ENCODE results near the gene PDF. TPM values are rescaled to one million over a fixed set of nuclear protein-coding genes. Genes with fewer than 3 reads are reported as not detected.

Gene PDF
- polyA plus RNA-seq, 6 donors from 2014 or later = 8.7 to 16.0 (median 11.1) TPM

- Mint-ChIP-seq H3K9me3 (no peaks in the 10 kb centered on the region), H3K27me3 (no peaks in the 10 kb centered on the region), H3K4me3 (no peak overlapping the region), H3K27ac (peak overlapping the region in 1 of 6 donors; percentile 46), H3K36me3 (peaks cover 0 to 8% of the 10 kb centered on the region in 2 donors), H3K4me1 (peaks cover 11 to 26% (median 16%) of the 10 kb centered on the region in 3 donors)
- ATAC-seq (ENCODE audit: low read depth in 2 of 2) (no peak), DNase-seq (no peak)
Measured at GRCh38 chr16:69319826-69320739, 10.3 kb downstream of the PDF start.

GRCh38 chr16:69319381-69319780 is 11.0 kb downstream of the PDF start:
- Mint-ChIP-seq H3K36me3 (peaks cover 0 to 8% of the 10 kb centered on the region in 2 donors), H3K4me3 (no peak overlapping the region)

GRCh38 chr16:69318911-69319289 is 11.5 kb downstream of the PDF start:
- ATAC-seq (ENCODE audit: low read depth in 2 of 2) (no peak), DNase-seq (no peak)
- Mint-ChIP-seq H3K36me3 (peaks cover 0 to 8% of the 10 kb centered on the region in 2 donors), H3K9me3 (no peaks in the 10 kb centered on the region), H3K4me1 (peaks cover 12 to 18% (median 18%) of the 10 kb centered on the region in 3 donors), H3K4me3 (no peak overlapping the region), H3K27ac (peak overlapping the region in 1 of 6 donors; percentile 12), H3K27me3 (no peaks in the 10 kb centered on the region)

More at GRCh38 chr16:69319381-69319780, 11.0 kb downstream of the PDF start:
- DNase-seq = no peak
- no peaks in the 10 kb centered on the region for H3K27me3 Mint-ChIP-seq
- no peaks in the 10 kb centered on the region for H3K9me3 Mint-ChIP-seq
- ATAC-seq (ENCODE audit: low read depth in 2 of 2) = no peak
- peak overlapping the region in 1 of 6 donors; percentile 46 for H3K27ac Mint-ChIP-seq
- H3K4me1 Mint-ChIP-seq = peaks cover 12 to 19% (median 14%) of the 10 kb centered on the region in 3 donors

GRCh38 chr16:69318177-69318910 is 12.0 kb downstream of the PDF start:
- no peaks in the 10 kb centered on the region for H3K27me3 Mint-ChIP-seq
- no peaks in the 10 kb centered on the region for H3K9me3 Mint-ChIP-seq
- H3K27ac Mint-ChIP-seq = no peak overlapping the region
- H3K36me3 Mint-ChIP-seq = peaks cover 0 to 8% of the 10 kb centered on the region in 2 donors
- DNase-seq (no peak), ATAC-seq (ENCODE audit: low read depth in 2 of 2) (no peak)
- peaks cover 18 to 21% (median 18%) of the 10 kb centered on the region in 3 donors for H3K4me1 Mint-ChIP-seq
- H3K4me3 Mint-ChIP-seq = no peak overlapping the region

- DNase-seq = no peak
- no peak overlapping the region for H3K4me3 Mint-ChIP-seq
- peaks cover 0 to 8% of the 10 kb centered on the region in 2 donors for H3K36me3 Mint-ChIP-seq
- no peaks in the 10 kb centered on the region for H3K9me3 Mint-ChIP-seq
- peaks cover 22 to 28% (median 27%) of the 10 kb centered on the region in 3 donors for H3K4me1 Mint-ChIP-seq
- H3K27ac Mint-ChIP-seq = no peak overlapping the region
- ATAC-seq (ENCODE audit: low read depth in 2 of 2) = no peak
- H3K27me3 Mint-ChIP-seq = no peaks in the 10 kb centered on the region
Measured at GRCh38 chr16:69316595-69317034, 13.8 kb downstream of the PDF start.

GRCh38 chr16:69315486-69316311 is 14.7 kb downstream of the PDF start:
- DNase-seq = no peak
- H3K27ac Mint-ChIP-seq = no peak overlapping the region

GRCh38 chr16:69314534-69314933 is 15.9 kb downstream of the PDF start:
- H3K4me3 Mint-ChIP-seq = peak overlapping the region in 1 of 8 donors; percentile 88
- no peak overlapping the region for H3K27ac Mint-ChIP-seq
- no peak for DNase-seq
- H3K27me3 Mint-ChIP-seq = no peaks in the 10 kb centered on the region
- peaks cover 0 to 4% of the 10 kb centered on the region in 2 donors for H3K36me3 Mint-ChIP-seq
- H3K4me1 Mint-ChIP-seq = peaks cover 18 to 32% (median 25%) of the 10 kb centered on the region in 3 donors
- no peaks in the 10 kb centered on the region for H3K9me3 Mint-ChIP-seq
- no peak for ATAC-seq (ENCODE audit: low read depth in 2 of 2)

More at GRCh38 chr16:69315486-69316311, 14.7 kb downstream of the PDF start:
- peaks cover 20 to 27% (median 21%) of the 10 kb centered on the region in 3 donors for H3K4me1 Mint-ChIP-seq
- H3K36me3 Mint-ChIP-seq = peaks cover 0 to 8% of the 10 kb centered on the region in 2 donors
- no peak overlapping the region for H3K4me3 Mint-ChIP-seq
- ATAC-seq (ENCODE audit: low read depth in 2 of 2) = no peak
- H3K27me3 Mint-ChIP-seq = no peaks in the 10 kb centered on the region
- H3K9me3 Mint-ChIP-seq = no peaks in the 10 kb centered on the region

- no peaks in the 10 kb centered on the region for H3K9me3 Mint-ChIP-seq
- no peaks in the 10 kb centered on the region for H3K27me3 Mint-ChIP-seq
- H3K4me3 Mint-ChIP-seq = peak overlapping the region; percentile 22 to 88 (median 66)
- peaks cover 15 to 32% (median 25%) of the 10 kb centered on the region in 3 donors for H3K4me1 Mint-ChIP-seq
- peak overlapping the region in 2 of 6 donors; percentile 62 to 84 for H3K27ac Mint-ChIP-seq
- H3K36me3 Mint-ChIP-seq = no peaks in the 10 kb centered on the region
- DNase-seq = no peak
- ATAC-seq (ENCODE audit: low read depth in 2 of 2) = no peak
Measured at GRCh38 chr16:69313469-69313868, 16.9 kb downstream of the PDF start.

GRCh38 chr16:69311533-69312387 is 18.6 kb downstream of the PDF start:
- peak; percentile 42 to 46 for ATAC-seq (ENCODE audit: low read depth in 2 of 2)
- peak overlapping the region; percentile 79 to 98 (median 96) for H3K27ac Mint-ChIP-seq
- no peaks in the 10 kb centered on the region for H3K27me3 Mint-ChIP-seq
- H3K4me3 Mint-ChIP-seq = peak overlapping the region; percentile 90 to 100 (median 98)
- no peaks in the 10 kb centered on the region for H3K36me3 Mint-ChIP-seq
- no peaks in the 10 kb centered on the region for H3K9me3 Mint-ChIP-seq
- H3K4me1 Mint-ChIP-seq = peaks cover 15 to 32% (median 25%) of the 10 kb centered on the region in 3 donors
- no peak for DNase-seq

- Mint-ChIP-seq H3K4me1 (peaks cover 15 to 31% (median 22%) of the 10 kb centered on the region in 3 donors), H3K27ac (peak within 1 kb of the TSS; percentile 79 to 98 (median 96)), H3K27me3 (no peaks in the 10 kb centered on the region), H3K36me3 (no peaks in the 10 kb centered on the region), H3K4me3 (peak within 1 kb of the TSS; percentile 90 to 100 (median 98)), H3K9me3 (no peaks in the 10 kb centered on the region)
- peak; percentile 98 for DNase-seq
- ATAC-seq (ENCODE audit: low read depth in 2 of 2) = peak; percentile 88 to 95
Measured at GRCh38 chr16:69310653-69311532, 19.5 kb downstream of the PDF start, which contains the start of gene VPS4A. TSS of gene VPS4A (plus strand) at chr16:69311350. CDS start at chr16:69311512, 162 bp downstream.

GRCh38 chr16:69309316-69309715 is 21.1 kb downstream of the PDF start:
- ATAC-seq (ENCODE audit: low read depth in 2 of 2) = no peak
- H3K9me3 Mint-ChIP-seq = no peaks in the 10 kb centered on the region
- peak overlapping the region in 1 of 6 donors; percentile 97 for H3K27ac Mint-ChIP-seq
- H3K36me3 Mint-ChIP-seq = no peaks in the 10 kb centered on the region
- no peak for DNase-seq
- peaks cover 15 to 25% (median 21%) of the 10 kb centered on the region in 3 donors for H3K4me1 Mint-ChIP-seq
- H3K27me3 Mint-ChIP-seq = no peaks in the 10 kb centered on the region
- H3K4me3 Mint-ChIP-seq = peak overlapping the region in 2 of 8 donors; percentile 44 to 52

All from naive B cell (primary cell).